BLaER1 treated with 17β-estradiol and CSF1 and Interleukin-3, amounts not matched to agents 10 nM and 100 nM (cell line): ENCODE results near the gene LAG3.

Experiments
- H3K27ac ChIP-seq, 11 experiments: shearing (Covaris generic); formaldehyde crosslinking; 2 replicates each; pipeline ENCODE4 v1.8.1; 2022
- H3K27me3 ChIP-seq, 11 experiments: shearing (Covaris generic); formaldehyde crosslinking; 2 replicates each; pipeline ENCODE4 v1.8.1; 2022
- H3K36me3 ChIP-seq, 11 experiments: shearing (Covaris generic); formaldehyde crosslinking; 2 replicates each; pipeline ENCODE4 v1.8.1; 2022
- H3K4me1 ChIP-seq, 10 experiments: shearing (Covaris generic); formaldehyde crosslinking; 2 replicates each; pipeline ENCODE4 v1.8.1; 2022
- H3K4me2 ChIP-seq, 11 experiments: shearing (Covaris generic); formaldehyde crosslinking; 2 replicates each; pipeline ENCODE4 v1.8.1; 2022
- H3K4me3 ChIP-seq, 10 experiments: shearing (Covaris generic); formaldehyde crosslinking; 2 replicates each; pipeline ENCODE4 v1.8.1; 2022
- H3K9ac ChIP-seq, 11 experiments: shearing (Covaris generic); formaldehyde crosslinking; 2 replicates each; pipeline ENCODE4 v1.8.1; 2022
- H3K9me3 ChIP-seq, 11 experiments: shearing (Covaris generic); formaldehyde crosslinking; replicated peaks in 1 of 11; 2 replicates each; pipeline ENCODE4 v1.8.1; 2022
- H4K20me1 ChIP-seq, 11 experiments: shearing (Covaris generic); formaldehyde crosslinking; 2 replicates each; pipeline ENCODE4 v1.8.1; 2022
- Cebpa-rat ChIP-seq, 11 experiments: shearing (Covaris generic); IDR thresholded peaks; 2 replicates each; pipeline ENCODE4 v1.8.1; 2022

The LAG3 gene

GRCh38 chr12:6767353-6768319, 4.7 kb upstream of the LAG3 start:
- H3K27me3 ChIP-seq: peaks cover 71 to 100% (median 100%) of the 10 kb centered on the region in 11 experiments
- TF ChIP-seq Cebpa-rat (IDR thresholded peaks at IDR 0.05): no peak
- H3K4me3 ChIP-seq: peak overlapping the region; percentile 56 to 79 (median 67)
- no peaks in the 10 kb centered on the region for H3K9me3 ChIP-seq
- H4K20me1 ChIP-seq: peaks cover 0 to 44% (median 21%) of the 10 kb centered on the region in 11 experiments; a peak in 17 of 22 replicates
- peaks cover 9 to 80% (median 57%) of the 10 kb centered on the region in 10 experiments for H3K4me1 ChIP-seq
- H3K4me2 ChIP-seq: peak overlapping the region; percentile 85 to 97 (median 95)
- H3K9ac ChIP-seq: peak overlapping the region in 10 of 11 experiments; percentile 38 to 90 (median 69); a peak in 15 of 22 replicates
- H3K36me3 ChIP-seq: no peaks in the 10 kb centered on the region; a peak in 1 of 22 replicates
- H3K27ac ChIP-seq: peak overlapping the region in 3 of 11 experiments; percentile 59 to 73 (median 72); a peak in 3 of 22 replicates

- peak overlapping the region in 4 of 11 experiments; percentile 13 to 95 (median 92); a peak in 6 of 22 replicates for H3K4me2 ChIP-seq
- H3K36me3 ChIP-seq: no peaks in the 10 kb centered on the region; a peak in 1 of 22 replicates
- peaks cover 79 to 100% (median 100%) of the 10 kb centered on the region in 11 experiments for H3K27me3 ChIP-seq
- no peak for TF ChIP-seq Cebpa-rat (IDR thresholded peaks at IDR 0.05)
- H3K4me3 ChIP-seq: peak overlapping the region in 2 of 10 experiments; percentile 72 to 79; a peak in 3 of 20 replicates
- peaks cover 9 to 84% (median 63%) of the 10 kb centered on the region in 10 experiments for H3K4me1 ChIP-seq
- H3K9ac ChIP-seq: peak overlapping the region in 1 of 11 experiments; percentile 37; a peak in 2 of 22 replicates
- H4K20me1 ChIP-seq: peaks cover 0 to 51% (median 22%) of the 10 kb centered on the region in 11 experiments; a peak in 17 of 22 replicates
- H3K9me3 ChIP-seq: no peaks in the 10 kb centered on the region
- no peak overlapping the region for H3K27ac ChIP-seq
Measured at GRCh38 chr12:6768437-6768914, 3.8 kb upstream of the LAG3 start.

- Histone ChIP-seq H3K9ac (0 out of 22 replicates have a peak overlapping the region, but pooled peaks of 1 of the 11 experiments have one; percentile 37), H4K20me1 (peaks cover 0 to 51% (median 22%) of the 10 kb centered on the region in 11 experiments; a peak in 17 of 22 replicates), H3K9me3 (no peaks in the 10 kb centered on the region), H3K36me3 (no peaks in the 10 kb centered on the region; a peak in 1 of 22 replicates), H3K4me1 (peaks cover 9 to 78% (median 60%) of the 10 kb centered on the region in 10 experiments), H3K27ac (no peak overlapping the region), H3K4me2 (peak overlapping the region in 6 of 11 experiments; percentile 1 to 95 (median 51); a peak in 8 of 22 replicates), H3K27me3 (peaks cover 79 to 100% (median 100%) of the 10 kb centered on the region in 11 experiments), H3K4me3 (peak overlapping the region in 1 of 10 experiments; percentile 79; a peak in 1 of 20 replicates)
- no peak for TF ChIP-seq Cebpa-rat (IDR thresholded peaks at IDR 0.05)
Measured at GRCh38 chr12:6768990-6769389, 3.3 kb upstream of the LAG3 start.

DNA sequence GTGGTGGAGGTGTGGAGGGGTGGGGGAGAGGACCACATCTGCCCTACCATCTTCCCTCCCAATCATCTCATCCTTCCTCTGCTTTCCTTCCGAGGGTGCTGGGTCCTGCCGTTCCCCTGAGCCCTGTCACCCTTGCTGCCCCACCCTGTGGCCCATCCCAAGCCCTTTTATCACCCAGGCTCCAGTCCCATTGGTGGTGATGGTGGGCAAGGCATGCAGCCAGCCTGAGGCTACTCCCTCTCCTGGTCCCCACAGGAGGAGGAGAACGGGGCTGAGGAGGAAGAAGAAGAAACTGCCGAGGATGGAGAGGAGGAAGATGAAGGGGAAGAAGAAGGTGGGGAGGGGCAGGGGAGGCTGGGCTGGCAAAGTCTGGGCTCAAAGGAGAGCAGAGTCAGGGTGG, 2.7 kb upstream of the LAG3 start:
- Histone ChIP-seq H3K4me3 (no peak overlapping the region), H3K27me3 (peaks cover 79 to 100% (median 100%) of the 10 kb centered on the region in 11 experiments), H3K27ac (no peak overlapping the region), H3K36me3 (no peaks in the 10 kb centered on the region; a peak in 1 of 22 replicates), H3K9ac (no peak overlapping the region), H4K20me1 (peaks cover 0 to 57% (median 22%) of the 10 kb centered on the region in 11 experiments; a peak in 17 of 22 replicates), H3K4me1 (peaks cover 9 to 72% (median 53%) of the 10 kb centered on the region in 10 experiments), H3K9me3 (no peaks in the 10 kb centered on the region), H3K4me2 (peak overlapping the region in 3 of 11 experiments; percentile 89 to 95 (median 94); a peak in 6 of 22 replicates)
- TF ChIP-seq Cebpa-rat (IDR thresholded peaks at IDR 0.05): no peak

- Histone ChIP-seq H3K4me2 (peak overlapping the region in 3 of 11 experiments; percentile 66 to 95 (median 94); a peak in 6 of 22 replicates), H3K9me3 (no peaks in the 10 kb centered on the region), H3K4me1 (peaks cover 9 to 68% (median 50%) of the 10 kb centered on the region in 10 experiments), H3K9ac (peak overlapping the region in 1 of 11 experiments; percentile 22; a peak in 1 of 22 replicates), H3K36me3 (no peaks in the 10 kb centered on the region; a peak in 1 of 22 replicates), H3K4me3 (no peak overlapping the region), H3K27me3 (peaks cover 79 to 100% (median 100%) of the 10 kb centered on the region in 11 experiments), H4K20me1 (peaks cover 0 to 57% (median 22%) of the 10 kb centered on the region in 11 experiments; a peak in 17 of 22 replicates), H3K27ac (no peak overlapping the region)
- no peak for TF ChIP-seq Cebpa-rat (IDR thresholded peaks at IDR 0.05)
Measured at GRCh38 chr12:6770094-6770493, 2.2 kb upstream of the LAG3 start.

- H3K4me1 ChIP-seq: peaks cover 9 to 63% (median 47%) of the 10 kb centered on the region in 10 experiments
- H3K36me3 ChIP-seq: no peaks in the 10 kb centered on the region; a peak in 1 of 22 replicates
- no peak overlapping the region for H3K4me3 ChIP-seq
- no peaks in the 10 kb centered on the region for H3K9me3 ChIP-seq
- H3K9ac ChIP-seq: peak overlapping the region in 2 of 11 experiments; percentile 22 to 35; a peak in 3 of 22 replicates
- 0 out of 22 replicates have a peak overlapping the region, but pooled peaks of 1 of the 11 experiments have one; percentile 20 for H3K27ac ChIP-seq
- TF ChIP-seq Cebpa-rat (IDR thresholded peaks at IDR 0.05): no peak
- peaks cover 0 to 55% (median 22%) of the 10 kb centered on the region in 11 experiments; a peak in 17 of 22 replicates for H4K20me1 ChIP-seq
- H3K4me2 ChIP-seq: peak overlapping the region in 5 of 11 experiments; percentile 1 to 95 (median 66); a peak in 7 of 22 replicates
- H3K27me3 ChIP-seq: peaks cover 79 to 100% (median 100%) of the 10 kb centered on the region in 11 experiments
Measured at GRCh38 chr12:6770600-6770999, 1.7 kb upstream of the LAG3 start.

GRCh38 chr12:6771091-6771495, 1.2 kb upstream of the LAG3 start:
- 0 out of 22 replicates have a peak overlapping the region, but pooled peaks of 1 of the 11 experiments have one; percentile 20 for H3K27ac ChIP-seq
- peak overlapping the region in 1 of 11 experiments; percentile 35; a peak in 2 of 22 replicates for H3K9ac ChIP-seq
- TF ChIP-seq Cebpa-rat (IDR thresholded peaks at IDR 0.05): no peak

More at GRCh38 chr12:6771091-6771495, 1.2 kb upstream of the LAG3 start:
- Histone ChIP-seq H3K36me3 (no peaks in the 10 kb centered on the region; a peak in 1 of 22 replicates), H3K4me3 (no peak overlapping the region), H3K9me3 (no peaks in the 10 kb centered on the region), H3K4me2 (peak overlapping the region in 5 of 11 experiments; percentile 1 to 95 (median 66); a peak in 9 of 22 replicates), H4K20me1 (peaks cover 0 to 50% (median 22%) of the 10 kb centered on the region in 11 experiments; a peak in 17 of 22 replicates), H3K4me1 (peaks cover 9 to 60% (median 43%) of the 10 kb centered on the region in 10 experiments), H3K27me3 (peaks cover 80 to 100% (median 100%) of the 10 kb centered on the region in 11 experiments)
